ENCODE data around the gene INO80B. TPM values are rescaled to one million over a fixed set of nuclear protein-coding genes. Genes with fewer than 3 reads are reported as not detected.

The INO80B gene
- total RNA-seq, 2 donors from 2014 or later, result 10.4 to 14.6 TPM

GRCh38 chr2:74427551-74427950 is 27.3 kb upstream of the INO80B start:
- H3K27ac ChIP-seq, result no peak overlapping the region
- no peak for DNase-seq (ENCODE audit: low spot score)
- no peak overlapping the region for H3K4me3 ChIP-seq
- no peak for TF ChIP-seq CTCF (IDR thresholded peaks at IDR 0.05)
- peaks cover 63% of the 10 kb centered on the region for H3K36me3 ChIP-seq
- no peaks in the 10 kb centered on the region for H3K9me3 ChIP-seq
- no peaks in the 10 kb centered on the region for H3K27me3 ChIP-seq
- H3K4me1 ChIP-seq, result no peaks in the 10 kb centered on the region

- TF ChIP-seq CTCF (IDR thresholded peaks at IDR 0.05), result no peak
- Histone ChIP-seq H3K4me3 (no peak overlapping the region), H3K9me3 (no peaks in the 10 kb centered on the region), H3K36me3 (peaks cover 63% of the 10 kb centered on the region), H3K27me3 (no peaks in the 10 kb centered on the region), H3K27ac (no peak overlapping the region), H3K4me1 (no peaks in the 10 kb centered on the region)
- no peak for DNase-seq (ENCODE audit: low spot score)
Measured at GRCh38 chr2:74428675-74429074, 26.2 kb upstream of the INO80B start.

GRCh38 chr2:74429487-74430451 is 25.1 kb upstream of the INO80B start:
- Histone ChIP-seq H3K27ac (no peak overlapping the region), H3K36me3 (peaks cover 63% of the 10 kb centered on the region), H3K4me3 (no peak overlapping the region), H3K27me3 (no peaks in the 10 kb centered on the region), H3K9me3 (no peaks in the 10 kb centered on the region), H3K4me1 (no peaks in the 10 kb centered on the region)
- no peak for TF ChIP-seq CTCF (IDR thresholded peaks at IDR 0.05)
- no peak for DNase-seq (ENCODE audit: low spot score)

GRCh38 chr2:74430502-74430901 is 24.4 kb upstream of the INO80B start:
- DNase-seq (ENCODE audit: low spot score), result no peak
- Histone ChIP-seq H3K9me3 (no peaks in the 10 kb centered on the region), H3K27ac (no peak overlapping the region), H3K27me3 (no peaks in the 10 kb centered on the region), H3K4me1 (peaks cover 0 to under 1% of the 10 kb centered on the region in 2 donors), H3K36me3 (peaks cover 60% of the 10 kb centered on the region), H3K4me3 (no peak overlapping the region)
- TF ChIP-seq CTCF (IDR thresholded peaks at IDR 0.05), result no peak

GRCh38 chr2:74436111-74436805 is 18.6 kb upstream of the INO80B start:
- DNase-seq (ENCODE audit: low spot score), result no peak
- no peak for TF ChIP-seq CTCF (IDR thresholded peaks at IDR 0.05)
- Histone ChIP-seq H3K4me1 (peaks cover 0 to 50% of the 10 kb centered on the region in 2 donors), H3K36me3 (peaks cover 12% of the 10 kb centered on the region), H3K9me3 (no peaks in the 10 kb centered on the region), H3K4me3 (peak overlapping the region in 1 of 2 donors; percentile 28), H3K27me3 (no peaks in the 10 kb centered on the region), H3K27ac (peak overlapping the region; percentile 7 to 27)
